Measurements from ENCODE around the gene C20orf144.

The C20orf144 gene

DNA sequence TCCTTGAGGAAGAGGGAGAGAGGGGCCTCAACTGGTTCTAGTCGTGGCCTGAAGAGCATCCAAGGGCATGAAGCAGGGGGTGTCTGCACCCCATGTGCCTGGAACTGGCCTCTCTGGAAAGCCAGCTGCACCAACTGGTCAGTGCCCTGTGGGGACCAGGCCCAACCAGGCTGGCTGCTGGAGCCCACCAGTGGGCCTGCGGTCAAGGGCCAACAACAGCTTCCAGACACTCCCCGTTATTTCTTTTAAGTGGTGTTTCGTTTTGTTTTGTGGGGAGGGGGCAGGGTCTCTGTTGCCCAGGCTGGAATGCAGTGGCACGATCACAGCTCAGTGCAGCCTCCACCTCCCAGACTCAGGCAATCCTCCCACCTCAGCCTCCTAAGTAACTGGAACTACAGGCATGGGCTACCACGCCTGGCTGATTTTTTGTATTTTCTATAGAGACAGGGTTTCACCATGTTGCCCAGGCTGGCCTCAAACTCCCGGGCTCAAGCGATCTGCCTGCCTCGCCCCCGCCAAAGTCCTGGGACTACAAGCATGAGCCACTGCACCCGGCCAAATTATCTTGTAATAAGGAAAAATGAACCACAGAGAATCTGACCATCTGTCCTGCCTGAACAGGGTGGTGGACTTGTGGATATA, 11.9 kb upstream of the C20orf144 start:
- DNase-seq: no peak

DNA sequence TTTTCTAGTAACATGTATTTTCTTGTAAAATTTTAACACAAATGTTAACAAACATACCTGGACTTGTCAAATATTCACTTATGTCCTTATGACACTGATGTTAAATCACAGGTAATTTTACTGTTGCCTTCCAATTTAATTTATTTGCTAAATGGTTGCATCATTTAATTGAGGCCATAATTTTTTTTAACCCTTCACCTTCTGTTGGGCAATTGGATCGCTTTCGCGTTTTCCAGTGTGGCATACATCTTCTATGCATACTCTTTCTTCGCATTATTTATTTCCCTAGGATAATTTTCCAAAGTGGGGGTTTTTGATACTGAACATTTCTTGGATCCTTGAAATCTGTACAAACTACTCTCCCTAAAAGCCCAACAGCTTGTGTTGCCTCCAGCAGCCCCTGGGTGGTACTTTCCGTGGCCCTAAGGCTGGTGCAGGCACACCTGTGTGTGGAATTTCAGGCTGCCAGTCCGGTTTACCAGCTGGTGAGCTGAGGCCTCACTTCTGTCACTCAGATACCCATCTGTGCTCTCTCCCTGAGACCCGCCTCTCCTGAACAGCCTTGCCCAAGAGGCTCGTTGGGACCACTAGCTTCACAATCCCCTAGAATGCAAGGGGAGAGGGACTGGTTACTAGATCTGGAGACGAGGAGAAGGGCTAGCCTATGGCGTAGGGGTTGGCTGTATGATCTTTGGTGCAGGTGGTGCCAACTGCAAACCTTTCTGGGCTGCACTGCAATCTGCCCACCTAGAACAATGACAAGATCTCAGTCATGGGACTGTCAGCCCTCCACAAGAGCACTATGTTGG, 11.2 kb upstream of the C20orf144 start:
- no peak for DNase-seq

DNA sequence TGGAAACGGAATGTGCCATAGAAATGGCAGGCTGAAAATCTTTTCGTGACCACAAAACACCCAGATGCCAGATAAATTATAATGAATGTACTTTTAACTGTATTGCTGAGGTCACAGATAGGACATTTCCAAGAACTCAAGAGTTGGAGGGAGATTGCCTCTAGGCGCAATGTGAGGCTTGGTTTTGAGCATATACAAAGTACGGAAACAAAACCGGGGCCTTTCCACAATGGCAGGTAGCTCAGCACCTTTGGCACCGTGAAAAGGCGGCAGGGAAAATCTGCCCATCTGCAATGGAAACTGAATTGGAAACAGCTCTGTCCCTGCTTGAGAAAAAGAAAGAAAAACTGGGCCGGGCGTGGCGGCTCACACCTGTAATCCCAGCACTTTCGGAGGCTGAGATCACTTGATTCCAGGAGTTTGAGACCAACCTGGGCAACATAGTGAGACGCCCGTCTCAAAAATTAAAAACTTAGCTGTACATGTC, 10.5 kb upstream of the C20orf144 start:
- no peak for DNase-seq

DNA sequence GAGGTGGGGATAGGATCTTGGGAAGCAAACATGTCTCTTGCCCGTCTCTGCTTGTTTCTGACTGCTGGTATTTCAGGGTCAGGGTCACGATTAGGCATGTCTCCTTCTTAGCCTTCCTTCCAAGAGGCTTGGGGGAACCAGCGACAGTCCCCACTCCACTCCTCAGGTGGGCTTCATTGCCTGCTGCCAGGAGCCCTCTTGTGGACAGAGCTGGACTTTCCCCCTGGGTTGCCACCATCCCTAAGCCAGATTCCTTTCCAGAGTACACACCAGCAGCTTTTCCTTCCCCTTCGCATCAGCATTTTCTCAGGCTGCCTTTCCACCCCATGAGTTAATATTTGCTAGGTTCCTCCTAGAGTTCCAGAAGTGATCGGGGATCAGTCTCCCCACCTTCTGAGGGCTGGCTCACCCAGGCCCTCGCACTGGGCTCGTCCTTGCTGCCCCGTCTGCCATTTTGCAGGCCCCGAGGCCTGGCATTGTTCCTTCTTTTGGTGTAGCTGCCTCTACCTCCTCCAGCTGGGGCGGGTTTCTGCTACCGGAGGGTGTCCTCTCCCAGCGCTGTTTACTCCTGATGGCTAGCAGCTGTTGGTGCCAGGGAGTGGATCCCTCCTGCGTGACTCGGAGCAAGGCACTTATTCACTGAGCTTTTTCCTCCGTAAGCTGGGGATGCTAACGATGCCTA, 8.8 kb upstream of the C20orf144 start:
- no peak for DNase-seq

DNA sequence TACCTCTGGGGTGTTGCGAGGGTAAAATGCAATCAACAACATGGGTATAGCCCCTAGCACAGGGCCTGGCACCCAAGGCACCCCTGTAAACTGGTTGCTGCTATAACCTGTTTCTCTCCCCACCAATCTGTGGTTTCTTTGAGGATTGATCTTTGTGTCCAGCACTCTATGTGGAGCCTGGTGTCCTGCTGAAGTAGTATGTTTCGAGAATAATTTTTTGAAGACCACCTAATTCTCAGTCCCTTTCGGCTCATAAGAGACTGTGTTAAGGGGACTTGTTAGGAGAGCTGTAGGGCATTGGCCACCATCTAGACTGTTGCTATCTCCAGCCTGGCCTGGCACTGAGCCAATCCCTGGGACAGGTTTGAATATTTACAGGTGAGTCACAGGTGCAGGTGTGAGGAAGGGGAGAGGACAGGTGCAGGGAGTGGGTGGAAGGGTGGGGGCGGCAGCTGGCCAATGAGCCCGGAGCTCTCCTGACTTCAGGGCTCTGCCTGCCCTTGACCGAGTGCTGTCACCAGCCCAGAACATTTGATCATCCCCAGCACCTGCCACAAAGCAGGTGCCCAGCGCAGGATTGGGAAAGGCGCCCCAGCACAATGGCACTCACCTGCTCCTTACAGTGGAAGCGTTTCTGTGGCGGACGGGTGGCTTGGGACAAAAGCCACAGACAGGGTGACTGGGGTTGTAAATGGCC, 8.1 kb upstream of the C20orf144 start:
- no peak for DNase-seq

DNA sequence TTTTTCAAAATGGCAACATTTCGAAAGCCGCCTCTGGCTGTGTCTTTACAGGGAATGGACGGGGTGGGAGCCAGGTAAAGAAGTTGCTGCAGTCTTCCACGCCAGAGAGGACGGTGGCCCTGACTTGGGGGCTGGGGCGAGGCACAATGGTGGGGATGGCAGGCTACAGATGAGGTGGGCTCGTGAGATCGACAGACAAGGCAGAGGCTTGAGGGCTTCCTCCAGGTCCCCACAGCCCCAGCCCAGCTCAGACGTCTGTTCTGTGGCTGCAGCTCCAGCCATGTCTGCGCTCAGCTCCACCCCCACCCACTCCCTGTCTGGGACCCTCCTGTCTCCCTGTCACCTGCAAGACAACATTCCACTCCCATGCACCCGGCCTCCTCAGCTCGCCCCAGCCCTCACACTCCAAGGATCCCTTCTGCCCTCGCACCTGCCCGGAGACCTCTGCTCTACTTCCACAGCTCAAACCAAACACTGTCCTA, 7.4 kb upstream of the C20orf144 start:
- no peak for DNase-seq

DNA sequence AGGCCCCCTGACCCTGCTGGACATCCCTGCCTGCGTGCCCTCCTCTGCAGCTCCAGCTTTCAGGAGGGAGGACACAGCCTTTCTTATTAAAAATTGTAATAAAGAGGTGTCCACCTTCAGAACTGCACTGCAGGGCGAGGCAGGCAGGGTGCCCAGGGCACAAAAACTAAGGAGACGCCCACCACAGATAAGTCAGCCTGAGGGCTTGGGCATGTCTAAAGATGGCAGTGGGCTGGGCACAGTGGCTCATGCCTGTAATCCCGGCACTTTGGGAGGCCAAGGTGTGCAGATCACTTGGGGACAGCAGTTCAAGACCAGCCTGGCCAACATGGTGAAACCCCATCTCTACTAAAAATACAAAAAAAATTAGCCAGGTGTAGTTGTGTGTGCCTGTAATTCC, 7.0 kb upstream of the C20orf144 start:
- no peak for DNase-seq

DNA sequence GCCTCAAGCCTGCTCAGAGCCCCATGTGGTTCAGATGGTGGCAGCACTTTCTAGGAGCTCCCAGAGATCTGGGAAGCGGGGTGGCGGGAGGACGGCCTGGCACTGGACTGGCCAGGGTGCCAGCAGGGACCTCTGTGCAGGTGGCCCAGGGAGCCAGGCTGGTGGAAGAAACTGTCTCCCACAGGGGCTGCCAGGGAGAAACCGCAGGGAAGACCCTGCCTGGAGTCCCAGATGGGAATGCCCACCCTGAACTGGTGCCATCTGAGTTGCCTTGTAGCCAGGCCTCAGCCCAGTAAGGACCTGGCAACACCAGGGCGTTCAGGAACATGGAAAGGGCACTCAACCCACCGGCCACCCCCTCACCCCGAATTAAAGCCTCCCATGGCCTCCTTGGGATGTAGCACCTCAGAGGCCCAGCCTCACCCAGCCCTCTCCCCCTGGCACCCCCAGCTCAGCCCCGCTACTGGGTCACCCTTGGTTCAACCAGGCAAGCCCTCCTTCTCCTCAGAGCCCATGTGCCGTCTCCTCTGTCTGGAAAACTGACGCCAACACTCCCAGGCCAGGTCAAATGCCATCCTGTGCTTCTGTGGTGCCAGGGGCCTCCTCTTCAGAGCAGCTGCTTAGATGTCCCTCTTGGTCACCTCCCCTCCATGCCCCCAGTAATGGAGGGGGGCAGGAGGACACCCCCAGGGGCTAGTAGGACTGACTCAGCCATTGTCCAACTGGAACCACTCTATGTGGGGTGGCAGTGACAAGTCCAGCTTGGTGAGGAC, 5.9 kb upstream of the C20orf144 start:
- DNase-seq: no peak

DNA sequence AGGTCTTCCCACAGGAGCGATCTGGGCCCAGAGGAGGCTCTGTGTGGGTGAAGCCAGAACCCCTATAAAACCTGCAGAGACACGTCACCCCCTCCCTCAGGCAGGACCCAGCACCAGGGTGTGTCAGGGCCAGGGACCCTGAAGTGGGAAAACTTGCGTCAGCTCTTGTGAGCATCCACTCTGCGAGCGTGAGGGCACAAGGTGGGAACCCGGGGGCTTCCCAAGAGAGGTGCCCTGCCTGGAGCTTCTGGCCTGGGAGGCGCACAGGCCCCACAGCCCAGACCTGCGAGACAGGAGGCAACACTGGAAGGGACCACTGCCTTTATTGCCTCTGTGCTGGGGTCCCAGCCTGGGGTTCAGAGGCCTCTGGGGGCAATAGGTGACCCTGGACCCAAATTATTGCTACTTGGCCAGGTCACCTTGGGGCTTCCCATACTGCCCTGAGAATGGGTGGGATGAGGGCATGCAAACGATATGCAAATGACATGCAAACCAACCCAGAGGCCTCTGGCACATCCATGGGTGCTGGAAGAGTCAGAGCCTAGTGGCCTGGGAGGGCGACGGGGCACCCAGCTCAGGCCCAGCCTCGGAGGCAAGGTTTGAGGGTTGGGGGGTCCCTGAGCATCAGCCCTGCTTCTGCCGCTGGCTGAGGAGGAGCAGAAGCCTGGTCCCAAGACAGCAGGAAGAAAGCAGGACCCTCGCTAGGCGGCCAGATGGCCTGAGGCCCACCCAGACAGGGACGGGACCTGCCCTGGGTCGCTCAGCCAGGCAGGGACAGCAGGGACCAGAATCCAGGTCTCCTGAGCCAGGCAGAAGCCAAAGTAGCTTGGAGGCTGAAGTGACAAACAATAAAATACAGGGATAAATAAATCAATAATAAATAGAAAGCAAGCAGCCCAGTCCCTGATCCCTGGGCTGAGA, 5.1 kb upstream of the C20orf144 start:
- no peak for DNase-seq

DNA sequence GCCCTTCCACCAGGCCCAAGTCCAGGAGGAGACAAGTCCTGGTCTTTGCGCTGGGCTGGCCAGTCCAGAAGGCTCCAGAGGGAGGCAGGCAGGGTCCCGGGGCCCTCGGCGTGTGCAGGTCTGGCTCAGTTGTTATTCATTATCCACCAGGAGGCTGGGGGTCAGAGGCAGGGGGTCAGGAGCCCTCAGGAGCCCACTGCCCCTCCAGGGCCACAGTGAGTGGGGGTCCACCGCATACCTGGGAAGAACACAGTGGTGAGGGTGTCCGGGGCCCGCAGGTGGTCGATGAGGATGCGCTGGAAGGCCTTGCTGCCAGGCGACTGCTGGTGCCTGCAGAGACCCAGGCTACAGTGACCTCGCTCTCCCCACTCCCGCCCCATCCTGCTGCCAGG, 4.4 kb upstream of the C20orf144 start:
- DNase-seq: no peak

DNA sequence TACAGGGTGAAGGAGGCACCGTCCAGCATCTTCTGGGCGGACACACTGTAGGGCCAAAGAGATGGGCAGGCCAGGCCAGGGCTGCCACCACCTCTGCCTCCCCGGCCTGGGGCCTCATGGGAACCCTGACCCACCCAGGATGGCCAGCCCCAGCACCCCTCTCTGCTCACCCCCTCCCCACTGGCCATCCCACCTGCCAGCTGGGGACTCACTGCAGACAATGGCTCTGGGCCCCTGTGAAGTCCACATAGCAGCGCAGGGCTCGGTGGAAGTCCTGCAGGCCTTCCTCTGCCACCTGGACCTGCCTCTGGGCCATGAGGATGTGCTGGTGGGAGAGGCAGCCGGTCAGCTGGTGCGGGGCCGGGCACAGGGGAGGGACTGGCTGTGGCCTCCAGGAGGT, 3.6 kb upstream of the C20orf144 start:
- DNase-seq: no peak

DNA sequence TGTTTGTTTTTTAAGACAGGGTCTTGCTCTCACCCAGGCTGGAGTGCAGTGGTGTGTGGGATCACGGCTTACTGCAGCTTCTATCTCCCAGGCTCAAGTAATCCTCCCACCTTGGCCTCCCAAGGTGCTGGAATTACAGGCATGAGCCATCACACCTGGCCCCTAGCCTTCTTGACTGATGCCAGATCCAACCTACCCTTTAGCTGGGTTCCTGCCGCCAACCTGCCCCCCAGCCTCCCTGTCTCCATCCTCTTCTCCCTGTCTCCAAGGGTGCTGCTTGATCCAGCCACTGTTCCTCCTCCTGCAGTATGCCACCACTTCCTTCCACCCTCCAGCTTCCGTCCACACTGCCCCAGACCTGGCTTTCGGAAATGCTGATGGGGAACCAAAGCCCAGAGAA, 3.2 kb upstream of the C20orf144 start:
- DNase-seq: no peak

DNA sequence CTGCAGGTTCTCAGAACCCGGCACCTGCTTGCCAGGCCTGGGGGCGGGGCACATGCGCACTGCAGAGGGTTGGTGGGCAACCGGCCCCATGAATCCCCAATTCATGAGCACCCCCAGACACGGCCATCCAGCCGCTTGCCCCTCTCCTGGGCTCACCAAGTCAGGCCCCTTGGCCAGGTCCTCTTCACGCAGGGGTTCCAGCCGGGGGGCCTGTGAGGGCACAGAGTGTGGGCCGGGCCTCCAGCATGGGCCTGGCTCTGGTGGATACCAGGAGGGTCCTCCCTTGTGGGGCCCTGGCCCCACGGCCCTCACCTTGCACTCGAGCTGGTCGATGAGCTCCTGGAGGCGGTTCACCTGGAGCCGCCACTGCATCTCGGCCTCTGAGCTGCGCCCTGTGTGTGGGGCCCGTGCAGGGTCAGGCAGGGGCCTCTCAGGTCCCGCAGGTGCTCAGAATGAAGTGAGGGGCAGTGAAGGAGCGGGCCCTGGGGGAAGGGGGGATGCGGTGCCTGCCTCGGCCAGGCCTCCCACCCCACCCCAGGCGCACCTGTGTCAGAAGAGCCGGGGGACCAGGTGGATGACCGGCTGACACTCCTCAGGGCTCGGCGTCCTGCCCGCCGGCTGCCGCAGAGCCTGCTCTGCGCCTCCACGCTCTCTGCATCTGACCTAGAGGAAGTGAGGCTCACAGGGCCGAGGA, 2.6 kb upstream of the C20orf144 start:
- no peak for DNase-seq

DNA sequence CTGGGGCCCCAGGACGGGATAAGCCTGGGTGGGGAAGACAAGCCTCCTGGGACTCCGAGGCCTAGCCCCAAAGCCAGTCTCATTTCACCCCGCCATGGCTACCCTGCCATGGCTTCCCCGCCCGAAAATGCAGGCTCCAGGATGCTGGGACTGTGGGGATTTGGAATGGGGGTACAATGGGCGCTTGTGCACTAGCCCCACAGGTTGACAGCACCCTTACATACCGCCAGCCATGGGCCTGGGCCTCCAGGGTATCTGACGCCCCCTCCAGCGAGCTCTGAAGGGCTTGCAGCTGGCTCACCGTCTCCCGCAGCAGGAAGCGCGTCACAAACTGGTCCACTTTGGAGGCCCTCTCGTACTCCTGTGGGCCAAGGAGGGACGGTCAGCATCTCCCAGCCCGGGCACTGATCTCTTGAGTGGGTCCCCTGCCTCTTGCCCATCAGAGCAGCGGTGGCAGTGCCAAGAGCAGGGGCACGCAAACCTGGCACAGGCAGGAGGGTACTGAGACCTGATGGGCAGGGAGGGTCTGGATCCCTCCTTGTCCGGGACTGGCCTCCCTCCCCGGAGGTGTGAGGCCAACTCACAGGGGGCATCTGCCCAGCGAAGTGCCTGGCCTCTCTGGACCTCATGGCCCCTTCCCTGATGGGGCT, 2.0 kb upstream of the C20orf144 start:
- DNase-seq: no peak

DNA sequence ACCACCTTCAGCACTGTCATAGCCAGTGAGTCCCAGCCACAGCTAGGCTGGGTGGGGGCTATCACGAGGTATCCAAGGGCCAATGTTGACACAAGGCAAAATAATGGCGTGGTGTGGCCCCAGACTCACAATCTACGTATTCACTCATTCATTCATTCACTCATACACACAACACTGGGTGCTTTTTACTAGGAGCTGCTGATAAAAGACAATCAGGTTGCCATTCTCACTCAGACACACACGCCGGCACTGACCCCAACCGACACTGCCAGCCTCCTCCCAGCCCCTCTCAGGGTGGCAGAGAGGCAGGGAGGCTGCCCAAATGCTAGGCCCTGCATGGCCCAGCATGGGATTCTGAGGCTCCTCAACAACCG, 1.5 kb upstream of the C20orf144 start:
- no peak for DNase-seq

DNA sequence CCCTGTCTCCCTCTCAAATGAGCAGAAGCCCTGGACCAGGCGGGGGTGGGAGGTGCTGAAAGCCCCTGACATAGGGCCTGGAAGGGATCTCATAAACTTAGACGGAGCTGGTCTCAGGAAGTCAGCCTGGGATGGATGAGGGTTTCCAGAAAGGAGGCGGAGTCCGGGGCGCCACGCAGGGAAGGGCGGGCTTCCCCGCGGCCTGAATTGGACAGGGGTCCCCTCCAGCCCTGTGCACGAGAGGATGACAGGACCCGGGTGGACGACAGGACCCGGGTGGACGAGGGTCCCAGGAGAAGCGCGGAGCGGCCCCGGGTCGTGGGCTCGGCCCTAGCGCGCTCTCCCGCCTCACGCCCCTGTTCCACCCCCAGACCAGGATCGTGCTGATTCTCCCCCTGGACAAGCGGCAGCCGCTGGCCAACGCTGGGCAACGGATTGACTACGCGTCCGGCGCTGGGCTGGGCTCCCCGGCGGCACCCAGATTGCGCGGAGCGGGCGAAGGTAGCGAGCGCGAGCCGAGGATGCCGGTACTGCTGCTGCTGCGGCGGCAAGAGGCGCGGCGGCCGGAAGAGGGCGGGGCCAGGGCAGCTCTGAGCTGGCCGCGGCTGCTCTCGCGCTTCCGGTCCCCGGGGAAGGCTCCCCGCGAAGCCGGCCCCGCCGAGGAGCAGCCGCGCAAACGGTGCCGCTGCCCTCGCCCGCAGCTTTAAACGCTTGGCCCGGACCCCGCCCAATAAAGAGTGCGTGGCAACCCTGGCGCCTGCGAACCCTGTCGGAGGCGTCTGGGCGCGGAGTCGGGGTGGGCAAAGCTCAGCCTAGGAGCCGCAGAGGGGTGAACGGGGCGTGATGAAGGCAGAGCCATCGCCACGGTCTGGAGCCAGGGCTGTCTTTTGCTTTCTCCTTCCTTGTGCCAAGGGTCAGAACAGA, 1.3 kb downstream of the C20orf144 start:
- peak; percentile 65 for DNase-seq

DNA sequence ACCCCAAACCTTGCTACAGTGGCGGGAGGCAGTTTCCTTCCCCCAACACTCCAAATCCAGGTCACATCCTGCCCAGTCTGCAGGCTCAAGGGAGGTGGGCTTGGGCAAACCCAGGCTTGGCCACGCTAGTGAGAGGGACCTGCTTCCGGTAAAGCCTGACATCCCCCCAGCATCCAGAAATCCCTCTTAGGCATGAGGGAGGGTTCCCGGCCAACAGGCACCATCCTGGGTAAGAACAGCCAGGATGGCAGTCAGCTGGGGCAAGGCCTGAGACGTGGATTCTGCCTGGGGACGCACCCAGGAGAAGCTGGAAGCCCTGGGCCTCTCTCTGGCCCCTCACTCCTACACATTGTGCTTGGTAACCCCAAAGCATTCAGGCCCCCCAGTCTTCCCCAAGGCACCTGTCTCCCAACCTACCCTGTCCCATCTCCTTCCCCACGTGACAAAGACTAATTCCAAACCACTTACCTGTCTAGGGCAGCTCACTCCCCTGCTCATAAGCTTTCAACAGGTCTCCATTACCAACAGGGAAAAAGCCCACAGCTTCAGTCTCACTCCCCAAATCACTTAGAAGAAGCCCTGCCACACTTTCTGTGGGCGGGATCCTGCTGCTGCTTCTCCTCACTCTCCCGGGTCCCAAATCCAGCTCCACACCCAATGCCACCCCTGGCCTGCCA, 2.1 kb downstream of the C20orf144 start:
- DNase-seq: no peak

DNA sequence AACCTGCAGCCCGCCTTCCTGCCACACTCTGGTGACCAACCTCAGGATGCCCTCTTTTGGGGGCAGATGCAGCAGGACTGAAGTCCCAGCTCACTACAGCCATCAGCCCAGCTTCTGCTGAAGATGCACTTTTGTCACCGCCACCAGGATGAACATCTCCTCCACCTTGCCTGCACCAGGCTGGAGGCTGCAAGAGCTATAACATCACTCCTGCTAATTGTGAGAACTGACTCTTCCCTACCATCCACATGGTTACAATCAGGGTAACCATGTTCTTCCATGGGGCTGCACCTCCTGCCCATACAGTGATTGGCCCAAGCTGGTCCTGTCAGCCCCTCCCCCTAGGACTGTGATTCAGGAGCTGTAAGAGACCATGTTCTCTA, 2.6 kb downstream of the C20orf144 start:
- DNase-seq: no peak

Measured in activated T-cell treated with anti-CD3 and anti-CD28 coated beads for 4 hours (primary cell).